ENCODE data around the gene HSD11B1. TPM values are rescaled to one million over a fixed set of nuclear protein-coding genes. Genes with fewer than 3 reads are reported as not detected.

Gene HSD11B1
- total RNA-seq, 1 experiment from 2014 or later, result not detected

GRCh38 chr1:209741889-209742288, 37.2 kb downstream of the HSD11B1 start (continued):
- no peak for TF ChIP-seq ZNF532 (CRISPR knock-in tag; IDR thresholded peaks at IDR 0.05; ENCODE audit: borderline replicate concordance)
- no peak for TF ChIP-seq ZNF219 (CRISPR knock-in tag; IDR thresholded peaks at IDR 0.05; ENCODE audit: borderline replicate concordance)
- no peak for TF ChIP-seq ZNF317 (CRISPR knock-in tag; IDR thresholded peaks at IDR 0.05; ENCODE audit: borderline replicate concordance, low read depth)
- no peak for TF ChIP-seq HMGA2 (CRISPR knock-in tag; IDR thresholded peaks at IDR 0.05)
- no peak for TF ChIP-seq ATF6 (CRISPR knock-in tag; IDR thresholded peaks at IDR 0.05)
- TF ChIP-seq SOX15 (CRISPR knock-in tag; IDR thresholded peaks at IDR 0.05), result no peak
- no peak for TF ChIP-seq OVOL2 (CRISPR knock-in tag; IDR thresholded peaks at IDR 0.05; ENCODE audit: borderline replicate concordance)

- Mint-ChIP-seq H3K36me3 (no peaks in the 10 kb centered on the region), H3K9me3 (no peaks in the 10 kb centered on the region), H3K4me1 (no peaks in the 10 kb centered on the region), H3K27ac (no peak overlapping the region), H3K4me3 (no peak overlapping the region), H3K27me3 (ENCODE audit: low read depth) (peaks cover 16% of the 10 kb centered on the region)
- TF ChIP-seq ZNF121 (CRISPR knock-in tag; IDR thresholded peaks at IDR 0.05) (no peak), ZNF423 (CRISPR knock-in tag; IDR thresholded peaks at IDR 0.05) (no peak), RELA (CRISPR knock-in tag; IDR thresholded peaks at IDR 0.05; ENCODE audit: borderline replicate concordance) (no peak), RORB (CRISPR knock-in tag; IDR thresholded peaks at IDR 0.05) (no peak)
- DNase-seq (ENCODE audit: low spot score) (no peak), ATAC-seq (no peak)
- ChIA-PET POLR2A (no interaction called here), CTCF (interaction anchor here (1.4 kb wide), 1 partner anchor 176 kb away, joined by 3 read pairs; no protein-coding TSS in a partner anchor)
Observed at GRCh38 chr1:209742409-209743144, 37.9 kb downstream of the HSD11B1 start.

GRCh38 chr1:209743145-209743482, 38.5 kb downstream of the HSD11B1 start:
- no peak for ATAC-seq
- Mint-ChIP-seq H3K27me3 (ENCODE audit: low read depth) (peaks cover 19% of the 10 kb centered on the region), H3K9me3 (no peaks in the 10 kb centered on the region), H3K4me1 (peaks cover 3% of the 10 kb centered on the region), H3K36me3 (no peaks in the 10 kb centered on the region), H3K27ac (no peak overlapping the region), H3K4me3 (no peak overlapping the region)
- TF ChIP-seq ZNF219 (CRISPR knock-in tag; IDR thresholded peaks at IDR 0.05; ENCODE audit: borderline replicate concordance), result no peak
- no peak for TF ChIP-seq CREB1 (CRISPR knock-in tag; IDR thresholded peaks at IDR 0.05)
- CTCF ChIA-PET, result interaction anchor here (1.4 kb wide), 1 partner anchor 177 kb away, joined by 3 read pairs; no protein-coding TSS in a partner anchor
- no peak for DNase-seq (ENCODE audit: low spot score)
- POLR2A ChIA-PET, result no interaction called here

GRCh38 chr1:209746451-209747165, 42.0 kb downstream of the HSD11B1 start:
- CTCF ChIA-PET, result interaction anchor here (0.9 kb wide), 1 partner anchor 9 kb away, joined by 3 read pairs; no protein-coding TSS in a partner anchor
- Mint-ChIP-seq H3K4me3 (no peak overlapping the region), H3K27ac (no peak overlapping the region), H3K9me3 (no peaks in the 10 kb centered on the region), H3K27me3 (ENCODE audit: low read depth) (peaks cover 25% of the 10 kb centered on the region), H3K4me1 (peaks cover 10% of the 10 kb centered on the region), H3K36me3 (no peaks in the 10 kb centered on the region)
- POLR2A ChIA-PET, result interaction anchor here (0.7 kb wide), 1 partner anchor 1540 kb away, joined by 3 read pairs; no protein-coding TSS in a partner anchor
- DNase-seq (ENCODE audit: low spot score), result no peak
- no peak for ATAC-seq
- TF ChIP-seq SMAD3 (CRISPR knock-in tag; IDR thresholded peaks at IDR 0.05; ENCODE audit: borderline replicate concordance) (no peak), ARID4B (CRISPR knock-in tag; IDR thresholded peaks at IDR 0.05; ENCODE audit: borderline replicate concordance) (no peak)
